Measurements from ENCODE around the gene IER5.
A peak's percentile ranks its signal among the peaks of the same experiment; 100 is the strongest.
"Not testable (repeated sequence)": the region's sequence is repeated elsewhere in the genome, so short reads cannot be mapped to it uniquely, and the experiment has no call there.

The IER5 gene

DNA sequence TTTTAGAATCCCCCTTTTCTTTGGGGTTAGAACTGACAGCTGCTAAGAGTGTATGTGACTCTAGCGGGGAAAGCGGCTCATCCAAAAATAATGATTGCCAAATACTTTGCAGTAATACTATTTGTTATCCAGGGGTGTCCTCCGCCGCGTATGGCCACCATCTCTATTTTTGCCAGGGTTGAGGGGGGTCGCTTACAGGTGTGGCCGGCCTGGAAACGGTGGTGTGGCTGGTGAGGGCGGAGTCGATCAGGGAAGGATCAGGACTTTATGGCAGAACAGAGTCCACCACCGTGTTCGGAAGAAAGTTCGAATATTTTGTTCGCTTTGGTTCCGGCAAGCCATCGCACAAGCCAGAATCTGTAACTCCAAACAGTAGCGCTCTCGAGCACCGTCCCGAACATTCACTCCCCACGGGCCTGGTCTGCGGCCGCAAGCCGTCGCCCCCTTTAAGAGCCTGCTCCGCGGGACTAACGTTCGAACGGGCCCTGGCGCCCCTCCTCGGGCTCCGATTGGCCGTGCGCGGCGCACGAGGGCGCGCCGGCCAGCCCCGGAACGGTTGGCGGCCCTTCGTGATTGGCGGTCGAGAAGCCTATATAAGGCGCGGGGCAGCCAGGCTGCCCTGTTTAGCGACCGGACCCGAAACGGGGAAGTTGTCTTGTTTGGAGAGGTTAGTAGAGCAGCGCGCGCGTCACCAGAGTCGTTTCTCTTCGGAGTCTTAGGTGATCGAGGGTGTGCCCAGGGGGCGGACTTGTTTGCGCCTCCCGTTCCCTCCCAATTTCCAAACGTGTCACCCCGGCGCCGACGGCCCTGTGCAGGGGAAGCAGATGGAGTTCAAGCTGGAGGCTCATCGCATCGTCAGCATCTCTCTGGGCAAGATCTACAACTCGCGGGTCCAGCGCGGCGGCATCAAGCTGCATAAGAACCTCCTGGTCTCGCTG lies at the start of gene IER5:
Gene IER5 (plus strand): TSS at position 622 of the 938 bp plus-strand sequence. CDS start 203 bp downstream, at position 825.
- peak; percentile 91 for DNase-seq (ENCODE audit: low read depth)

GRCh38 chr1:181040284-181040865 lies 48.1 kb upstream of the IER5 start:
- no peak for DNase-seq (ENCODE audit: low read depth)

DNA sequence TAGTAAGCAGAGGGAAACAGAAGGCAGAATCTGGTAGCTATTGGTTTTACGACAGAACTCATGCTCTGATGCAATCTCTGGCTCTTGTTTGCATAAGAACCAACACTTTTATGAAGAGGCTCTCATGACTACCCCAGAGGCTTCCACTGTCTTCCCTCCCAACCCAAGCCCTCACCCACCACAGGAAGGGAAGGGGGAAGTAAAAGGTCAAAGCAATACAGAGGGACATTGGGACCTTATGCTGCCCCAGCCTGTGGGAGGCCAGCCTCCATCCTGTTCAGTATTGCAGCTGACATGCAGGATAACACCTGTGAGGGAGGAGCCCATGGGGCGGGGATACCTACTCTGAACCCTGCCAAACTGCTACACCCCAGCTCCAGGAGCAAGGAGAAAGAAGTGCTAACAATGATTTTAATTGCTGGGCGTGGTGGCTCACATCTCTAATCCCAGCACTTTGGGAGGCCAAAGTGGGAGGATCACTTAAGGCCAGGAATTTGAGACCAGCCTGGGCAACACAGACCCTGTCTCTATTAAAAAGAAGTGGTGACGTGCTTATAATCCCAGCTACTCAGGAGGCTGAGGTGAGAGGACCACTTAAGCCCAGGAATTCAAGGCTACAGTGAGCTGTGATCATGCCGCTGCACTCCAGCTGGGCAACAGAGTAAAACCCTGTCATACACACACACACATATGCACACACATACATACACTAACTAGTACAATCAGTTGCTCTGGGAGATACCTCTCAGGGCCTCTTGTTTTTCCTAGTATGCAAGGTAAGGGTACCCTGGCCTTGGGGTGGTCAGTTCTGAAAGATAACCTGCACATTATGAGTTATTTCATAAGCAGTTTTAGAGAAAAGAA lies 45.2 kb upstream of the IER5 start:
- DNase-seq (ENCODE audit: low read depth): peak; percentile 52

DNA sequence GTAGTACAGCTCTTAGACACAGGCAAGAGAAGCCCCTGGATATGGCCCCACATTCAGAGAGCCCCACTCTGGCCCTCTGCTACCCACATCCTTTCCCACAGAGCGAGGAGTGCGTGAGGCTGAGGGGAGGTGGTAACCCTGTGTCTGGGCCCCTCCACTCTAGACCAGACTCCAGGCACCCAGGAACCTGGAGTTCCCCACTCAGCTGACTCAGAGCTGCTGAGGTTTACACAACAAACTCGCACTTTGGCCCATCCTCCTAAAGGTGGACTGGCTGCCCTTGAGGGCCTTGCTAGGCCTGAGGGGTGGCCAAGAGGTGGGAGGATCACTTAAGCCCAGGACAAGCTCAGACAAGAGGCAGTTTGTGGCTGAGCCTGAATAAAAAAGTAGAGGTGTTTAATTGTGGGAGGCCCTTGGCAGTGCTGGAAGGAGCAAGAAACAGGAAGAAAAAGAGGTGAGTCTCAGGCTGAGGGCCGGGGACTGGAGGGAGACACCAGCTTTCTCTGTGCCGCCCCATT lies 44.0 kb upstream of the IER5 start:
- DNase-seq (ENCODE audit: low read depth): peak; percentile 78

DNA sequence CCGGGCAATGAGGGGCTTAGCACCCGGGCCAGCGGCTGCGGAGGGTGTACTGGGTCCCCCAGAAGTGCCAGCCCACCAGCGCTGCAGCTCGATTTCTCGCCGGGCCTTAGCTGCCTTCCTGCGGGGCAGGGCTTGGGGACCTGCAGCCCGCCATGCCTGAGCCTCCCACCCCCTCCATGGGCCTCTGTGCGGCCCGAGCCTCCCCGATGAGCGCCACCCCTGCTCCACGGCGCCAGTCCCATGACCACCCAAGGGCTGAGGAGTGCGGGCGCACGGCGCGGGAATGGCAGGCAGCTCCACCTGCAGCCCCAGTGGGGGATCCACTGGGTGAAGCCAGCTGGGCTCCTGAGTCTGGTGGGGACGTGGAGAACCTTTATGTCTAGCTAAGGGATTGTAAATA lies 42.6 kb upstream of the IER5 start:
- not testable (repeated sequence) for DNase-seq (ENCODE audit: low read depth)

DNA sequence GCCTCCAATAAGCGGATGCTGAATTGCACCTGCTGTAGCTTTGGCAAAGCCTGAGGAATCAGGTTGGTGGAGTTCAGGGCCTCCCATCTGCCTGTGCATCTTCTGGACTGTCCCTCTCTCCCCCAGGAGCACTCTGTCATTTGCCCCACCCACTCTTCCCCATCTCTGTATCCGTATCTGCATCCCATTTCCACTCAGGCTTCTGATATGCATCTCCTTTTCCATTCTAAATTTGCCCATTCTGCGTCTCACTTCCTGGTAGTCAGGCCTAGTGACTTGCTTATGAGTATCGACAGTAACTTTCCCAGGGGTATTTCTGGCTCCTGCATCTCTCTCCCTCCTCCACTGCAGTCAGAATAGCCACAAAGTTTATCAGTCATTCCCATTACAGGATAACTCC lies 39.1 kb upstream of the IER5 start:
- no peak for DNase-seq (ENCODE audit: low read depth)

- no peak for DNase-seq (ENCODE audit: low read depth)
These were observed 37.6 kb upstream of the IER5 start for GRCh38 chr1:181050922-181051321.

DNA sequence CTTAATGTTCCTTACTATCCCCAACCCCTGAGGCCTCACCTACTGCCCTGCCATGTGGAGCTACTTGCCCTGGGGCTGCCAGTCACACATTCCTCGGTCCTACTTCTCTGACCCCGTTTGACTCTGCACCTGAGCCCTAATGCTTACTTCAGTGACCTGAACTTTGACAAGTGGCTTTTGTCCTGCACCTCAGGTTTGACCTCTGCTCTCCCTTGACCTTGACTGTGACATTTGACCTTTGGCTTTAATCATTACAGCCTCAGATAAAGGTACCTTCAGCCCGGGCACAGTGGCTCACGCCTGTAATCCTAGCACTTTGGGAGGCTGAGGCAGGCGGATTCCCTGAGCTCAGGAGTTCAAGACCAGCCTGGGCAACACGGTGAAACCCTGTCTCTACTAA lies 31.9 kb upstream of the IER5 start:
- DNase-seq (ENCODE audit: low read depth): no peak

DNA sequence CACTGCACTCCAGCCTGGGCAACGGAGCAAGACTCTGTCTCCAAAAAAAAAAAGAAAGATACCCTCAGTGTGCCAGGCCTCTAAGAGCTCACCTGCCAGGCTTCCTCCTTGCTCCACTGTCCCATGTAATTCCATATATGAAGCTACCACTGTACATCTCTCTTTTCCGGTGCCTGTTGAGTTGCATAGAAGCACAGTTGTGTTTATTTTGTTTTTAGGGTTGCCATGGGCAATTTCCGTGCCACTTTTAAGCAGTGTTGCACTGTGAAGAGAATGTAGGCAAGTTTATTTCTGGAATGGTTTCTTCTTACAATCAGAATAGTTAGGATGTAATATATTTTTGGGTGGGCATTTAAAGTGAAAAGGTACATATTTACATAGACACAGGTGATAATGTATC lies 31.4 kb upstream of the IER5 start:
- no peak for DNase-seq (ENCODE audit: low read depth)

GRCh38 chr1:181059435-181059834 lies 29.1 kb upstream of the IER5 start:
- DNase-seq (ENCODE audit: low read depth): no peak

- no peak for DNase-seq (ENCODE audit: low read depth)
These were observed 28.4 kb upstream of the IER5 start for GRCh38 chr1:181060066-181060465.

- DNase-seq (ENCODE audit: low read depth): not testable (repeated sequence)
These were observed 27.6 kb upstream of the IER5 start for GRCh38 chr1:181060947-181061346.

- no peak for DNase-seq (ENCODE audit: low read depth)
These were observed 27.0 kb upstream of the IER5 start for GRCh38 chr1:181061487-181061886.

DNA sequence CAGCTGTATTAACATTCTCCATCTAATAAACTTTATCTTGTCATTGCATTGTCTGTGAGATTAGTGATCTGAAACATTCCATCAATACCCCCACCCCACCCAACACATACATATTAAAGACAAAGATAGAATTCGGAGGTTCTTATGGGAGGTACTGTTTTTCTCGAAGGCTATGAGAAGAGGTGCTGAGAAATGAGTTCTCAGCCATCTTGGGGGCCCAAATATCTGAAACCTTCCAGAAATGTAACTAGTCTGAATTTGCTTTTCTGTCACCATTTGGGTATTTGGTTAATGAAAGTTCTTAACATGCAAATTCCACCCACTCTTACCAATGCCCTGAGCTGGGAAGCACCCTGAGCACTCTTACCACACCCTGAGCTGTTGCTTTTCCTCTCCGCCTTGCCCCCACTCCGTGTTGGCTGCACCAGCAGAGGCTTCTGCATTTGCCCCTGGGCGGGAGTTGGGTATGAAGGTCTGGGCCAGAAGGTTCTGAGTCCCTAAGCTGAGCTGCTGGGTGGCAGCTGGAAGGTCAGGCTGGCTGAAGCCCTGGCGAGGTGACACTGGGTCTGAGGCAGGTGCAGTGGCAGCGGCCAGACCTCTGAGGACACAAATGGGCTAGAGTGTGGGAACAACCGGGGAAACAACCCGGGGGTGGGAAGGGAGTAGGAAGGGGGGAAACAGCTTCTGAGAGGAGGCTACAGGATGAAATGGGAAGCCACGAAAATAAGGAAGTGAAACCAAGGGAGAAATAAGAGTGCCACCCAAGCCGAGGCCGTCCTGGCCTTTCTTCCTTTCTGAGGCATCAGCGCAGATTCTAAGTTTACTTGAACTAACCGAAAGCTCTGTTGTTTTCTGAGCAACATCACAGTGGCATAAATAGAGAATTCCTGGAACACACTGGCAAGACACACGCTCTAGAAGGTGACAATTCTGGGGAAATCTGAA lies 26.3 kb upstream of the IER5 start:
- no peak for DNase-seq (ENCODE audit: low read depth)

- peak; percentile 40 for DNase-seq (ENCODE audit: low read depth)
These were observed 25.6 kb upstream of the IER5 start for GRCh38 chr1:181062836-181063428.

- no peak for DNase-seq (ENCODE audit: low read depth)
These were observed 24.4 kb upstream of the IER5 start for GRCh38 chr1:181064011-181064623.

GRCh38 chr1:181064702-181065101 lies 23.8 kb upstream of the IER5 start:
- DNase-seq (ENCODE audit: low read depth): no peak

- DNase-seq (ENCODE audit: low read depth): peak; percentile 98
These were observed 14.9 kb upstream of the IER5 start for GRCh38 chr1:181073638-181074037.

DNA sequence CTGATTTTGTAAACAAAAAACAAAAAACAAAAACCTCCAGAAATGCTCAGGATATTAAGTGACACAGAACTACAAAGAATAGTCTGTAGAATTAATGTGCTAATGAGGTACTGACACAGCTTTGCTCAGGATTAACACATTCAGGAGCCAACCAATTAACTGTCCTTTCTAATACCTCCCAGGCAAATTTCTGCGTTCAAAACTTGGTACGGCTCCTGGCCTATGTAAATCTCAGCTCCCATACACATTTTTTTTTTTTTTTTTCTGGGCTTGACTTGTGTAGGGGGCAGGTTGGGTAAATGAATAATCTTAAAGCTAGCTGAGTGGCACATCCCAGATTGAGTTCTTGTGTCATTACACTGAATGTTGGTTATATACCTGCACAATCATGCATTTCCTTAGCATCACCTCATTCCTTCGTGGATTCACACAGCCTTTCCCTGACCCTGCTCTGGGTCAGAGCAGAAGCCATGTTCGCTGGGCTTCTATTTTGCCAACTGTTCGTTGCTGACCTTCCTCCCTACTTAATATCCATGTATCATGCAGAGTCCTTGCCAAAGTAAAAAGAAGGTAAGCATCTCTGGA lies 12.6 kb upstream of the IER5 start:
- DNase-seq (ENCODE audit: low read depth): no peak

- DNase-seq (ENCODE audit: low read depth): no peak
These were observed 11.6 kb upstream of the IER5 start for GRCh38 chr1:181076852-181077251.
